ENCODE data around the gene AHI1.

DNA sequence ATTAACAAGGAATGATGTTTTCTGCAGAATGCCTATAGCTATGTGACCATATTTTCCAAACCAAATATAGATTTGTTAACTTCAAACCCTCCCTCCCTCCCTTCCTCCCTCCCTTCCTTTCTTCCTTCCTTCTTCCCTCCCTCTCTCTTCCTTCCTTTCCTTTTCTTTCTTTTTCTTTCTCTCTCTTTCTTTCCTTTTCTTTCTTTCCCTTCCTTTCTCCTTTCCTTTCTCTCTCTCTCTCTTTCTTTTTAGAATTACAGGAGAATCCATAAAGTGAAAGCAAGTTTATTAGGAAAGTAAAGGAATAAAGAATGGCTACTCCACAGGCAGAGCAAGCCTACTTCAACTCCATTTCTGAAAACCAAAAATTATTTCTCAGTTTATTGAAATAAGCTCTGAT lies 153.0 kb downstream of the AHI1 start:
- TF ChIP-seq CTCF (IDR thresholded peaks at IDR 0.05) (no peak), POLR2A (IDR thresholded peaks at IDR 0.05) (no peak)

All from heart left ventricle (tissue), 13 donors.